Skeletal muscle tissue (tissue), 4 donors: ENCODE data around the gene ZNFX1. TPM values are rescaled to one million over a fixed set of nuclear protein-coding genes. Genes with fewer than 3 reads are reported as not detected.
A peak's percentile ranks its signal among the peaks of the same experiment; 100 is the strongest.

Experiments
- H3K27ac ChIP-seq: one replicate; pipeline ENCODE4 v1.7.0; 2013; ENCODE audit warnings: mild to moderate bottlenecking, low read depth, low read length, inconsistent platforms
- H3K27me3 ChIP-seq, 3 donors: one replicate each; pipeline ENCODE4 v1.7.0; 2013; ENCODE audit warnings: low read length in 3 of 3; ENCODE audit not compliant: control insufficient read depth in 3 of 3, insufficient read depth in 3 of 3
- H3K36me3 ChIP-seq, 3 donors: one replicate each; pipeline ENCODE4 v1.7.0; 2013; ENCODE audit warnings: low read length in 3 of 3; ENCODE audit not compliant: control insufficient read depth in 3 of 3, insufficient read depth in 3 of 3
- H3K4me1 ChIP-seq, 3 donors: one replicate each; pipeline ENCODE4 v1.7.0; 2013; ENCODE audit warnings: low read length in 3 of 3, mild to moderate bottlenecking in 3 of 3; ENCODE audit not compliant: control insufficient read depth in 3 of 3, insufficient read depth in 3 of 3
- H3K4me3 ChIP-seq, 3 donors: one replicate each; pipeline ENCODE4 v1.7.0; 2013; ENCODE audit warnings: low read length in 3 of 3
- H3K9ac ChIP-seq, 3 donors: one replicate each; pipeline ENCODE4 v1.7.0; 2013; ENCODE audit warnings: low read length in 3 of 3, mild to moderate bottlenecking in 3 of 3, moderate library complexity in 2 of 3, low read depth in 1 of 3
- H3K9me3 ChIP-seq, 3 donors: one replicate each; pipeline ENCODE4 v1.7.0; 2013; ENCODE audit warnings: low read length in 3 of 3; ENCODE audit not compliant: control insufficient read depth in 3 of 3
- total RNA-seq: library from RNA; depleted of rRNA; stranded (reverse); fragments of >200 nt; gene quantifications from one replicate; pipeline ENCODE4 v1.2.3, GENCODE V29; 2014
- donor health status: Osteomylitis.

The ZNFX1 gene
- total RNA-seq, 1 donor from 2014 or later: 13.6 TPM

- peaks cover 24 to 46% (median 34%) of the 10 kb centered on the region in 3 donors for H3K4me1 ChIP-seq
- peak overlapping the region in 1 of 3 donors; percentile 26 for H3K4me3 ChIP-seq
- peaks cover under 1 to 8% (median 2%) of the 10 kb centered on the region in 3 donors for H3K9me3 ChIP-seq
- no peak overlapping the region for H3K9ac ChIP-seq
- H3K27ac ChIP-seq: no peak overlapping the region
- peaks cover 51 to 61% (median 58%) of the 10 kb centered on the region in 3 donors for H3K36me3 ChIP-seq
- H3K27me3 ChIP-seq: no peaks in the 10 kb centered on the region
Observed at GRCh38 chr20:49281059-49281912, 3.4 kb upstream of the ZNFX1 start.

GRCh38 chr20:49280463-49281058, 2.7 kb upstream of the ZNFX1 start:
- Histone ChIP-seq H3K9ac (no peak overlapping the region), H3K27me3 (no peaks in the 10 kb centered on the region), H3K4me3 (peak overlapping the region in 2 of 3 donors; percentile 32 to 99), H3K4me1 (peaks cover 26 to 53% (median 41%) of the 10 kb centered on the region in 3 donors), H3K36me3 (peaks cover 45 to 54% (median 51%) of the 10 kb centered on the region in 3 donors), H3K9me3 (peaks cover 0 to under 1% (median 0%) of the 10 kb centered on the region in 3 donors), H3K27ac (no peak overlapping the region)

DNA sequence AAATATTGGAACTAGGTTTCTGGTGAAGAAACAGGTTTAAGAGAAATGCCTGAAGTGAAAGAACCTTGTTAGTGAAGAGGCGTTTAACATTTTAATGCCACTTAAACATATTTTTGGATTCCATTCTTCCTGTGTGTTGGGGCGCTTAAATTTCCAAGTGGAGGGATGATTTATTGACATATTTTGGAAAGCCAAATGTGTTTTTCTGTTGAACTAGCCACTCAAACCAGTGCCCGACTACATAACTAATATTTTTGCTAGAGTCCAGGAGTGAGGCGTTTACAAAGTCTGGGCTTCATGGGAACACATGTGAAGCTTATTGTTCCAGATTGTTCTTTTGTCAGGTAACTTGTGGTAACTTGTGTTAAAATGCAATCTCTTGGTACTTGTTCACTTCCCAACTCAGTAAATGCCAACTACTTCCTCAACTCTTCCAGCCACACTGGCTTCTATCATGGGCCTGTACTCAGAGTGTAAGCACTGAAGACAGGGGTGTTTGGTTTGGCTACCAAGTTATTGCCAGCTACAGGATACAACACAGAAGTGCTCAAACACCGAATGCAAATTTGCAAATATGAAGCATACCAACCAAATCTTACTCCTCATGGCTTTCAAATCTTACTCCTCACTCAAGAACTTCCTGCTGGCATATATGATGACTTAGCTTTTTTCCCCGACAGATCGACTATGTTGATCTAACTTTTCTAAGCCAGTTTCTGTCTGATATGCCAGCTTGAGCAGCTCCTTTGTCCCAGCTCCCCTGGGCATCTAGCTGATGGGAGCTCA, 2.0 kb upstream of the ZNFX1 start:
- Histone ChIP-seq H3K4me3 (peak overlapping the region; percentile 98 to 99 (median 98)), H3K36me3 (peaks cover 44 to 53% (median 47%) of the 10 kb centered on the region in 3 donors), H3K27me3 (no peaks in the 10 kb centered on the region), H3K27ac (no peak overlapping the region), H3K4me1 (peaks cover 31 to 58% (median 45%) of the 10 kb centered on the region in 3 donors), H3K9ac (peak overlapping the region in 2 of 3 donors; percentile 7 to 89), H3K9me3 (no peaks in the 10 kb centered on the region)

- peak overlapping the region; percentile 97 for H3K27ac ChIP-seq
- no peaks in the 10 kb centered on the region for H3K9me3 ChIP-seq
- peak overlapping the region; percentile 89 to 98 (median 97) for H3K9ac ChIP-seq
- H3K4me1 ChIP-seq: peaks cover 30 to 56% (median 44%) of the 10 kb centered on the region in 3 donors
- no peaks in the 10 kb centered on the region for H3K27me3 ChIP-seq
- H3K4me3 ChIP-seq: peak overlapping the region; percentile 98 to 99 (median 98)
- H3K36me3 ChIP-seq: peaks cover 42 to 54% (median 44%) of the 10 kb centered on the region in 3 donors
Observed at GRCh38 chr20:49278818-49279676, 1.2 kb upstream of the ZNFX1 start.

GRCh38 chr20:49277786-49278035, 146 bp downstream of the ZNFX1 start:
- no peaks in the 10 kb centered on the region for H3K27me3 ChIP-seq
- H3K9ac ChIP-seq: peak overlapping the region; percentile 81 to 97 (median 89)
- H3K4me1 ChIP-seq: peaks cover 26 to 51% (median 35%) of the 10 kb centered on the region in 3 donors
- no peaks in the 10 kb centered on the region for H3K9me3 ChIP-seq
- peaks cover 35 to 48% (median 38%) of the 10 kb centered on the region in 3 donors for H3K36me3 ChIP-seq
- peak overlapping the region; percentile 97 for H3K27ac ChIP-seq
- H3K4me3 ChIP-seq: peak overlapping the region; percentile 83 to 99 (median 85)

DNA sequence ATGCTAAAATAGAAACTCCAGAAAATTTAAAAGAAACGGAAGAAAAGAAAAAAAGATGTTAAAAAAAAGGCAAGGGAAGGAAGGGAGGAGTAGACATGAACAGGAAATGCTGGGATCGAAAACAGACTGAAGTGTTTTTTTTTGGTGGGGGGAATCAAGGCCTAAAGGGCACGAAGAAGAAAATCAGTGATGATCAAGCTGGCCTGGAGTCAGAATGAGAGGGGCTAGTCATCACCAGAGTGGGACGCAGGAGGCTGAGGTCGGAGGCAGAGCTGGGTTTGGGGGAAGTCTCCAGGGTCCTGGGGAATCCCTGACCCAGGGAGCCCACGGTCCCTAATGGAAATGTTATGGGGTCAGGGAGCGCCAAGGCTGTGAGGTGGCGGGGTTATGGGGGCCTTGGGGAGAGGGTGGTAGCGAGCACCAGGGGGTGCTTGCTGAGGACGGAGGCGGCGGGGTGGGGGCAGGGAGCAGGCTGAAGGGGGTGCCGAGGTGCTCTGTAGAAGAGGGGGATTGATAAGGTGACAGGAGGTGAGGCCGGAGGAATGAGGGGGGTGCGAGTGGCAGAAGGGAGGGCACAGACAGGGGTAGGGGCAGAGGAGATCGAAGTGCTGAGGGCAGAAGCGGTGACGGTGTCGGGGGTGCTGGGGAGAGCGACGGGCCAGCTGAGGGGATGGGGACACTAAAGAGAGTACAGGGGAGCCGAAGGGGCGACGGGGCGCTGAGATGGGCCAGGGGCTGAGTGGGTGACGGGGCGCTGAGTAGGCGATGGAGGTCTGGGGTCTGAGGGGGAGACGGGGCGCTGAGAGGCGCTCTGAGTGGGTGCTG, 684 bp downstream of the ZNFX1 start:
- Histone ChIP-seq H3K9me3 (no peaks in the 10 kb centered on the region), H3K4me3 (peak overlapping the region; percentile 83 to 99 (median 85)), H3K4me1 (peaks cover 26 to 52% (median 32%) of the 10 kb centered on the region in 3 donors), H3K27me3 (no peaks in the 10 kb centered on the region), H3K27ac (peak overlapping the region; percentile 97), H3K36me3 (peaks cover 30 to 46% (median 32%) of the 10 kb centered on the region in 3 donors), H3K9ac (peak overlapping the region; percentile 81 to 97 (median 89))

- H3K4me3 ChIP-seq: peak overlapping the region; percentile 83 to 99 (median 85)
- H3K9me3 ChIP-seq: no peaks in the 10 kb centered on the region
- H3K27ac ChIP-seq: peak overlapping the region; percentile 97
- peaks cover 28 to 44% (median 28%) of the 10 kb centered on the region in 3 donors for H3K36me3 ChIP-seq
- peaks cover 26 to 49% (median 32%) of the 10 kb centered on the region in 3 donors for H3K4me1 ChIP-seq
- peak overlapping the region in 2 of 3 donors; percentile 81 to 97 for H3K9ac ChIP-seq
- no peaks in the 10 kb centered on the region for H3K27me3 ChIP-seq
Observed at GRCh38 chr20:49276161-49276960, 1.5 kb downstream of the ZNFX1 start.

- Histone ChIP-seq H3K9me3 (no peaks in the 10 kb centered on the region), H3K36me3 (peaks cover 28 to 44% (median 28%) of the 10 kb centered on the region in 3 donors)
Observed at GRCh38 chr20:49275636-49276035, 2.2 kb downstream of the ZNFX1 start.

More at GRCh38 chr20:49275636-49276035, 2.2 kb downstream of the ZNFX1 start:
- peak overlapping the region; percentile 1 for H3K27ac ChIP-seq
- H3K4me1 ChIP-seq: peaks cover 23 to 42% (median 34%) of the 10 kb centered on the region in 3 donors
- no peaks in the 10 kb centered on the region for H3K27me3 ChIP-seq
- no peak overlapping the region for H3K4me3 ChIP-seq
- H3K9ac ChIP-seq: peak overlapping the region in 1 of 3 donors; percentile 97
